Lung (tissue), 12 donors: ENCODE measurements around the gene F5. TPM values are rescaled to one million over a fixed set of nuclear protein-coding genes. Genes with fewer than 3 reads are reported as not detected.

Source experiments
- ATAC-seq: fragments of 200-7000 bp; cut with Tn5 transposase; one replicate; pipeline ENCODE4 v1.9.1; 2020; ENCODE audit warnings: moderate number of reproducible peaks; ENCODE audit not compliant: insufficient read depth, low FRiP score
- DNase-seq, 3 donors: peaks; one replicate each; pipeline ENCODE4 v3.0.0-alpha.2; 2013 to 2017
- H3K27ac ChIP-seq, 2 donors: one replicate each; pipeline ENCODE4 v1.5.1; 2013; ENCODE audit warnings: mild to moderate bottlenecking in 2 of 2, moderate library complexity in 2 of 2, control low read depth in 1 of 2, inconsistent platforms in 1 of 2, low read depth in 1 of 2, low read length in 1 of 2
- H3K27me3 ChIP-seq, 3 donors: one replicate each; pipeline ENCODE4 v1.5.1; 2013; ENCODE audit warnings: low read length in 2 of 3; ENCODE audit not compliant: control insufficient read depth in 3 of 3, insufficient read depth in 3 of 3
- H3K36me3 ChIP-seq, 4 donors: one replicate each; pipeline ENCODE4 v1.5.1; 2013; ENCODE audit warnings: low read length in 4 of 4, mild to moderate bottlenecking in 1 of 4, moderate library complexity in 1 of 4; ENCODE audit not compliant: control insufficient read depth in 4 of 4, insufficient read depth in 4 of 4
- H3K4me1 ChIP-seq, 5 donors: one replicate each; pipeline ENCODE4 v1.5.1; 2013; ENCODE audit warnings: low read length in 5 of 5, mild to moderate bottlenecking in 2 of 5, moderate library complexity in 1 of 5; ENCODE audit not compliant: control insufficient read depth in 5 of 5, insufficient read depth in 5 of 5
- H3K4me3 ChIP-seq: one replicate; pipeline ENCODE4 v1.5.1; 2013; ENCODE audit warnings: mild to moderate bottlenecking, control low read depth, moderate library complexity
- H3K9ac ChIP-seq, 2 donors: one replicate each; pipeline ENCODE4 v1.5.1; 2013; ENCODE audit warnings: low read length in 2 of 2, control low read depth in 1 of 2; ENCODE audit not compliant: insufficient read depth in 1 of 2
- H3K9me3 ChIP-seq, 4 donors: one replicate each; pipeline ENCODE4 v1.5.1; 2013; ENCODE audit warnings: low read length in 3 of 4, mild to moderate bottlenecking in 1 of 4, moderate library complexity in 1 of 4; ENCODE audit not compliant: control insufficient read depth in 4 of 4, insufficient read depth in 3 of 4
- WGBS, 2 donors: extraction: QIAGEN DNeasy Blood & Tissue Kit; methylation state at CpG; one replicate each; pipeline ENCODE4 v1.1.7; 2013; 5-methylcytosine and 5-hydroxymethylcytosine counted together
- polyA plus RNA-seq, 2 donors: library from polyadenylated mRNA; stranded (reverse); fragments of 200-250 nt; gene quantifications; one replicate each; pipeline ENCODE4 v1.2.1, GENCODE V29; 2013
- total RNA-seq, 2 donors: library from RNA; depleted of rRNA in 1 of 2; stranded (reverse); fragments of >200 nt in 1 of 2; gene quantifications; one replicate each; pipeline ENCODE4 v1.2.1, GENCODE V29; 2014 to 2021
- TF ChIP-seq, protein P1 (sequence below): IDR thresholded peaks from 2 replicates; pipeline ENCODE4 v1.5.1; 2012; ENCODE audit warnings: mild to moderate bottlenecking; ENCODE audit errors: control extremely low read depth, extremely low read depth
- donor health status: control.
- donor health status: control.
- donor health status: Bipolar disorder and iron deficiency.
- donor health status: healthy.
- donor health status: DM: yes; HTN: yes; CAD: no.

F5 gene
- total and polyA plus RNA-seq, 4 donors: 0.74 to 5.3 (median 2.4) TPM

DNA sequence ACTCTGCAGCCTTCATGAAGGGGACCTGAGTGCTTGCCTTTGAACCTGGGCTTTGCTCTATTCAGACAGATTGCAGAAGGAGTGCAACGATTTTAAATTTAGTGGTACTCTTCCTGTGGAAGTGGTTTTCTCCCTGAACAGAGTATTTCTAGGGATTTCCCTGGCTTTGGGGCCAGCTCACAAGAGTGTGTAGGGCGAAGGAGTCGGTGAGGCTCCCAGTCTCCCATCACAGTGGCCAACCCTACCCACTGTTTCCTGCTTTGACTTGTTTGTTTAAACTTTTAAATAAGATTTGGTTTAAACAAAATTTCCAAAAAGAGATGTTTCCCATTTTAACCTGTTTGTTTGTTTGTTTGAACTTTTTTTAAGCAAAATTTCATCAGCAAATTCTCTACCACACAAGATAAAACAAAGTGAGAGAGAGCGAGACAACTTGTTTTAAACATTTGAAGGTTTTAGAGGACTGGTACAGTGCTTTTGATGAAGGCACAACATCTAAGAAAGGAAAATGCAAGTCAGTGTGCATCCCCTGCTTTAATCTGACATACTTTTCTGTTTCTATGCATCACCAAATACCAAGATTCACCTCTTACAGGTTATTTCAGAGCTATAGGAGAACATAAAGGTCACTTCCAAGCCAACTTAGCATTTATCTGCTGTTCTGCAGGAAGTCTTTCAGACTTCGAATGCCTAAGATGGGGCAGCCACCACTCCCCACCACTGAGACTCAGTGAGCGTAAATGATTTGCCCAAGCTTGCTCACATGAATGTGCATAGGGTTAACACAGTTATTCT, 37.0 kb upstream of the F5 start:
- TF ChIP-seq, protein P1, sequence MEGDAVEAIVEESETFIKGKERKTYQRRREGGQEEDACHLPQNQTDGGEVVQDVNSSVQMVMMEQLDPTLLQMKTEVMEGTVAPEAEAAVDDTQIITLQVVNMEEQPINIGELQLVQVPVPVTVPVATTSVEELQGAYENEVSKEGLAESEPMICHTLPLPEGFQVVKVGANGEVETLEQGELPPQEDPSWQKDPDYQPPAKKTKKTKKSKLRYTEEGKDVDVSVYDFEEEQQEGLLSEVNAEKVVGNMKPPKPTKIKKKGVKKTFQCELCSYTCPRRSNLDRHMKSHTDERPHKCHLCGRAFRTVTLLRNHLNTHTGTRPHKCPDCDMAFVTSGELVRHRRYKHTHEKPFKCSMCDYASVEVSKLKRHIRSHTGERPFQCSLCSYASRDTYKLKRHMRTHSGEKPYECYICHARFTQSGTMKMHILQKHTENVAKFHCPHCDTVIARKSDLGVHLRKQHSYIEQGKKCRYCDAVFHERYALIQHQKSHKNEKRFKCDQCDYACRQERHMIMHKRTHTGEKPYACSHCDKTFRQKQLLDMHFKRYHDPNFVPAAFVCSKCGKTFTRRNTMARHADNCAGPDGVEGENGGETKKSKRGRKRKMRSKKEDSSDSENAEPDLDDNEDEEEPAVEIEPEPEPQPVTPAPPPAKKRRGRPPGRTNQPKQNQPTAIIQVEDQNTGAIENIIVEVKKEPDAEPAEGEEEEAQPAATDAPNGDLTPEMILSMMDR: no peak

DNA sequence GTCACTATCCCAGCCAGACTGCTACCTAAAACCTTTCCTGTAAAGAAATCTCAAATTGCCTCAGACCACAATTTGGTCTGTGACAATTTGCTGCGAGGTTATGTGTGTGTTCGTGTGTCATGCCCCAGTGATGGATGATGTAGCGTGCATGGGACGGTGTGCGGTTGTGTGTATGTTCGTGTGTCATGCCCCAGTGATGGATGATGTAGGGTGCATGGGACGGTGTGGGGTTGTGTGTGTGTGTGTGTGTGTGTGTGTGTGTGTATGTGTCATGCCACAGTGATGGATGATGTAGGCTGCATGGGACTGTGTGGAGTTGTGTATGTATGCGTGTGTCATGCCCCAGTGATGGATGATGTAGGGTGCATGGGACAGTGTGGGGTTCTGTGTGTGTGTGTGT, 34.3 kb upstream of the F5 start:
- peaks cover 0 to 2% (median 0%) of the 10 kb centered on the region in 5 donors for H3K4me1 ChIP-seq
- H3K36me3 ChIP-seq: no peaks in the 10 kb centered on the region
- H3K27me3 ChIP-seq: peaks cover 0 to 2% (median 0%) of the 10 kb centered on the region in 3 donors
- no peak overlapping the region for H3K27ac ChIP-seq
- WGBS, 2 donors: 93 to 95% methylated on average over 8 of the region's 8 CpGs
- ATAC-seq (no peak), DNase-seq (no peak)
- TF ChIP-seq, protein P1: no peak
- H3K9ac ChIP-seq: no peak overlapping the region
- H3K4me3 ChIP-seq: no peak overlapping the region
- peaks cover 0 to 2% (median 0%) of the 10 kb centered on the region in 4 donors for H3K9me3 ChIP-seq

More for the DNA sequence above, 37.0 kb upstream of the F5 start:
- Histone ChIP-seq H3K4me1 (no peaks in the 10 kb centered on the region), H3K4me3 (no peak overlapping the region), H3K9me3 (peaks cover 0 to 2% (median 0%) of the 10 kb centered on the region in 4 donors), H3K27ac (no peak overlapping the region), H3K36me3 (no peaks in the 10 kb centered on the region), H3K27me3 (peaks cover 0 to 2% (median 0%) of the 10 kb centered on the region in 3 donors), H3K9ac (no peak overlapping the region)
- DNase-seq: no peak
- WGBS, 2 donors: 80 to 84% methylated on average over 6 of the region's 6 CpGs
- no peak for ATAC-seq

GRCh38 chr1:169618367-169618766, 32.1 kb upstream of the F5 start:
- Histone ChIP-seq H3K9me3 (peaks cover 0 to 2% (median 0%) of the 10 kb centered on the region in 4 donors), H3K36me3 (no peaks in the 10 kb centered on the region), H3K27ac (no peak overlapping the region), H3K4me1 (peaks cover 0 to 2% (median 0%) of the 10 kb centered on the region in 5 donors), H3K27me3 (peaks cover 0 to 2% (median 0%) of the 10 kb centered on the region in 3 donors), H3K9ac (no peak overlapping the region), H3K4me3 (no peak overlapping the region)
- ATAC-seq: no peak
- TF ChIP-seq, protein P1: no peak
- WGBS, 2 donors: 63 to 78% methylated on average over 2 of the region's 2 CpGs
- peak in 1 of 3 donors; percentile 26 for DNase-seq
